Gastroesophageal sphincter (tissue), 4 donors: ENCODE results near the gene ATG2A. TPM values are rescaled to one million over a fixed set of nuclear protein-coding genes. Genes with fewer than 3 reads are reported as not detected.
A peak's percentile ranks its signal among the peaks of the same experiment; 100 is the strongest.

Experiments
- ATAC-seq: fragments of 150-250 bp; one replicate; pipeline ENCODE4 v1.9.1; 2016; ENCODE audit warnings: mild to moderate bottlenecking, moderate library complexity
- H3K27ac ChIP-seq, 4 donors: fragments of 200-600 bp; sonication (generic) in 3 of 4; 1 replicate in 3 of 4; 2 replicates in 1 of 4; pipeline ENCODE4 v1.5.1; 2016 to 2019
- H3K27me3 ChIP-seq: fragments of 200-600 bp; sonication (generic); one replicate; pipeline ENCODE4 v1.5.1; 2019
- H3K36me3 ChIP-seq, 2 donors: fragments of 200-600 bp; sonication (generic); one replicate each; pipeline ENCODE4 v1.5.1; 2019; ENCODE audit warnings: control low read depth in 1 of 2
- H3K4me1 ChIP-seq, 3 donors: fragments of 200-600 bp; sonication (generic); 1 replicate in 2 of 3; 2 replicates in 1 of 3; pipeline ENCODE4 v1.5.1; 2016 to 2019; ENCODE audit warnings: control low read depth in 2 of 3
- H3K4me3 ChIP-seq, 2 donors: fragments of 200-600 bp; sonication (generic); one replicate each; pipeline ENCODE4 v1.5.1; 2019; ENCODE audit warnings: mild to moderate bottlenecking in 1 of 2, moderate library complexity in 1 of 2
- H3K9me3 ChIP-seq, 3 donors: fragments of 200-600 bp; sonication (generic); one replicate each; pipeline ENCODE4 v1.5.1; 2017 to 2019; ENCODE audit warnings: control low read depth in 2 of 3
- CTCF ChIP-seq, 4 experiments: fragments of 200-600 bp in 2 of 4; fragments of 450-650 bp in 2 of 4; sonication (generic) in 1 of 4; IDR thresholded peaks; one replicate each; pipeline ENCODE4 v1.5.1; 2017 to 2019; ENCODE audit warnings: antibody characterized with exemption in 4 of 4, mild to moderate bottlenecking in 2 of 4, moderate library complexity in 2 of 4
- EP300 ChIP-seq: sonication (generic); formaldehyde crosslinking; IDR thresholded peaks from one replicate; pipeline ENCODE4 v1.6.1; 2017; ENCODE audit warnings: antibody characterized with exemption, mild to moderate bottlenecking
- POLR2A ChIP-seq, 2 donors: fragments of 450-650 bp; IDR thresholded peaks; one replicate each; pipeline ENCODE4 v1.6.1; 2017; ENCODE audit warnings: antibody characterized with exemption in 2 of 2, mild to moderate bottlenecking in 2 of 2, moderate library complexity in 1 of 2
- POLR2AphosphoS5 ChIP-seq: sonication (generic); formaldehyde crosslinking; IDR thresholded peaks from one replicate; pipeline ENCODE4 v1.6.1; 2017; ENCODE audit warnings: antibody characterized with exemption
- WGBS, 2 donors: methylation state at CpG; one replicate each; pipeline ENCODE4 v1.1.5; 2018; ENCODE audit warnings: low coverage in 1 of 2; 5-methylcytosine and 5-hydroxymethylcytosine counted together
- total RNA-seq, 4 donors: library from RNA; depleted of rRNA; stranded (reverse); fragments of >200 nt; gene quantifications; one replicate each; pipeline ENCODE4 v1.1.0, GENCODE V29; 2016

The ATG2A gene
- total RNA-seq, 4 donors from 2014 or later: 18.8 to 27.2 (median 26.3) TPM

GRCh38 chr11:64894812-64895452 is 22.1 kb downstream of the ATG2A start:
- peak overlapping the region in 1 of 4 donors; percentile 19 for H3K27ac ChIP-seq
- no peak for TF ChIP-seq POLR2A (IDR thresholded peaks at IDR 0.05)
- TF ChIP-seq POLR2AphosphoS5: no peak
- no peak for TF ChIP-seq CTCF (IDR thresholded peaks at IDR 0.05)
- no peak for TF ChIP-seq EP300
- H3K4me3 ChIP-seq: no peak overlapping the region
- H3K4me1 ChIP-seq: peaks cover 0 to 12% (median 4%) of the 10 kb centered on the region in 3 donors
- no peaks in the 10 kb centered on the region for H3K9me3 ChIP-seq
- H3K36me3 ChIP-seq: peaks cover 0 to 56% of the 10 kb centered on the region in 2 donors
- WGBS, 2 donors: 96% methylated on average over 7 of the region's 39 CpGs; no CpG with 5 or more reads in 1 of the 2 donors
- H3K27me3 ChIP-seq: no peaks in the 10 kb centered on the region
- no peak for ATAC-seq

- peak; percentile 79 for ATAC-seq
- TF ChIP-seq CTCF (IDR thresholded peaks at IDR 0.05): peak in 3 of 4 experiments; percentile 83 to 95 (median 93)
- TF ChIP-seq POLR2AphosphoS5: peak; percentile 29
- no peak for TF ChIP-seq EP300
- no peak for TF ChIP-seq POLR2A (IDR thresholded peaks at IDR 0.05)
- no CpG with 5 or more reads among the region's 14 CpGs for WGBS, 2 donors
Measured at GRCh38 chr11:64894070-64894811, 22.8 kb downstream of the ATG2A start.

GRCh38 chr11:64893194-64894069 is 23.6 kb downstream of the ATG2A start:
- no CpG with 5 or more reads among the region's 25 CpGs for WGBS, 2 donors
- no peaks in the 10 kb centered on the region for H3K27me3 ChIP-seq
- peaks cover 0 to 15% (median 5%) of the 10 kb centered on the region in 3 donors for H3K4me1 ChIP-seq
- H3K36me3 ChIP-seq: peaks cover 0 to 41% of the 10 kb centered on the region in 2 donors
- H3K4me3 ChIP-seq: no peak overlapping the region
- H3K27ac ChIP-seq: peak overlapping the region in 1 of 4 donors; percentile 19
- TF ChIP-seq POLR2A (IDR thresholded peaks at IDR 0.05) (no peak), CTCF (IDR thresholded peaks at IDR 0.05) (no peak), EP300 (no peak), POLR2AphosphoS5 (no peak)
- H3K9me3 ChIP-seq: no peaks in the 10 kb centered on the region
- ATAC-seq: no peak

More at GRCh38 chr11:64894070-64894811, 22.8 kb downstream of the ATG2A start:
- H3K27me3 ChIP-seq: no peaks in the 10 kb centered on the region
- peaks cover 0 to 49% of the 10 kb centered on the region in 2 donors for H3K36me3 ChIP-seq
- no peak overlapping the region for H3K4me3 ChIP-seq
- peak overlapping the region in 1 of 4 donors; percentile 19 for H3K27ac ChIP-seq
- H3K4me1 ChIP-seq: peaks cover 0 to 12% (median 4%) of the 10 kb centered on the region in 3 donors
- H3K9me3 ChIP-seq: no peaks in the 10 kb centered on the region

- Histone ChIP-seq H3K4me3 (no peak overlapping the region), H3K36me3 (peaks cover 0 to 35% of the 10 kb centered on the region in 2 donors), H3K27ac (no peak overlapping the region), H3K27me3 (no peaks in the 10 kb centered on the region), H3K4me1 (peaks cover 0 to 21% (median 11%) of the 10 kb centered on the region in 3 donors), H3K9me3 (no peaks in the 10 kb centered on the region)
- no CpG with 5 or more reads among the region's 10 CpGs for WGBS, 2 donors
- TF ChIP-seq CTCF (IDR thresholded peaks at IDR 0.05) (no peak), POLR2AphosphoS5 (no peak), POLR2A (IDR thresholded peaks at IDR 0.05) (no peak), EP300 (no peak)
- ATAC-seq: no peak
Measured at GRCh38 chr11:64892838-64893193, 24.2 kb downstream of the ATG2A start.
